ENCODE measurements around the gene C12orf60. TPM values are rescaled to one million over a fixed set of nuclear protein-coding genes. Genes with fewer than 3 reads are reported as not detected.
A peak's percentile ranks its signal among the peaks of the same experiment; 100 is the strongest.

The C12orf60 gene
- total and polyA plus RNA-seq, 2 of the 8 experiments (the other 6 are each of a cell fraction or from before 2014, with no cell fraction given): 1.2 to 1.5 TPM

- no peak overlapping the region for H3K23ac ChIP-seq (ENCODE audit: insufficient read length)
- peak overlapping the region; percentile 93 for H3K27ac ChIP-seq (ENCODE audit: low read depth, low read length)
- H3K9me3 ChIP-seq (ENCODE audit: insufficient read depth in 2 of 2, low read depth in 1 of 2, low read length in 1 of 2): no peaks in the 10 kb centered on the region
- 0 out of 2 replicates have a peak overlapping the region, but pooled peaks have one; percentile 41 for H2BK12ac ChIP-seq (ENCODE audit: low read depth, low read length)
- H2BK15ac ChIP-seq (ENCODE audit: low read length): no peak overlapping the region
- CTCF ChIA-PET (ENCODE audit: partially characterized antibody): interaction anchor here (1.0 to 2.2 kb wide), 8 partner anchors 9 to 183 kb away, joined by 3 to 10 read pairs (median 4); a partner anchor contains a TSS
- H2BK20ac ChIP-seq (ENCODE audit: low read length): no peak overlapping the region
- no peak for DNase-seq (ENCODE audit: low read depth in 1 of 2, low spot score in 2 of 2)
- no peak overlapping the region for H3K18ac ChIP-seq (ENCODE audit: extremely low read depth, low read length)
- H2AK5ac ChIP-seq (ENCODE audit: low read depth, low read length): no peak overlapping the region
- no peak overlapping the region for H3K4ac ChIP-seq (replicated peaks; ENCODE audit: insufficient read length, low read depth, low read length)
- TF ChIP-seq KDM5A (IDR thresholded peaks at IDR 0.05; ENCODE audit: low read length) (no peak), SP2 (IDR thresholded peaks at IDR 0.05; ENCODE audit: low read length) (no peak), ATF2 (IDR thresholded peaks at IDR 0.05; ENCODE audit: low read length) (no peak), FOSL1 (IDR thresholded peaks at IDR 0.05; ENCODE audit: insufficient read depth, low read depth, low read length) (no peak), KDM4A (IDR thresholded peaks at IDR 0.05; ENCODE audit: low read depth, low read length, severe bottlenecking) (no peak), RBBP5 (IDR thresholded peaks at IDR 0.05; ENCODE audit: borderline replicate concordance, low read depth, low read length) (no peak)
- peak overlapping the region; percentile 93; the same call in 1 of the 2 replicates for H2BK5ac ChIP-seq (ENCODE audit: low read depth, low read length)
- H4K5ac ChIP-seq (ENCODE audit: insufficient read length, low read depth, low read length): no peak overlapping the region
- peak overlapping the region; percentile 77 to 82 for H3K4me2 ChIP-seq (ENCODE audit: insufficient read depth in 1 of 2, low read depth in 2 of 2, low read length in 2 of 2)
- H3K79me2 ChIP-seq (ENCODE audit: control insufficient read depth in 1 of 2, insufficient read depth in 2 of 2, low read length in 2 of 2): peaks cover 8 to 54% of the 10 kb centered on the region in 2 experiments; a peak in 3 of 4 replicates
- H3K27me3 ChIP-seq (replicated peaks in 1 of 4; ENCODE audit: control insufficient read depth in 3 of 4, extremely low read depth in 1 of 4, insufficient read depth in 3 of 4, low read length in 3 of 4): no peaks in the 10 kb centered on the region
- no peak overlapping the region for H2BK120ac ChIP-seq (replicated peaks; ENCODE audit: low read depth, low read length)
- peaks cover 4% of the 10 kb centered on the region; the same call in 1 of the 2 replicates for H3K23me2 ChIP-seq (ENCODE audit: low read depth, low read length)
- no peak overlapping the region for H3K14ac ChIP-seq (ENCODE audit: insufficient read length)
- peaks cover 6 to 24% (median 15%) of the 10 kb centered on the region in 4 experiments for H3K36me3 ChIP-seq (ENCODE audit: control insufficient read depth in 2 of 4, insufficient read depth in 4 of 4, low read length in 3 of 4)
- H2AFZ ChIP-seq (ENCODE audit: low read length): no peak overlapping the region
- H4K8ac ChIP-seq (ENCODE audit: extremely low read depth, insufficient read depth, low read length): no peak overlapping the region
- POLR2A ChIA-PET (ENCODE audit: partially characterized antibody): interaction anchor here (0.6 to 6.5 kb wide), 13 partner anchors 10 to 1080 kb away, joined by 3 to 68 read pairs (median 5); a partner anchor contains a TSS
- H3K56ac ChIP-seq (replicated peaks; ENCODE audit: insufficient read length, low read depth, low read length): no peak overlapping the region
- H3K4me1 ChIP-seq (replicated peaks in 1 of 4; ENCODE audit: control insufficient read depth in 3 of 4, insufficient read depth in 4 of 4, low read length in 3 of 4): peaks cover 0 to 2% (median 0%) of the 10 kb centered on the region in 4 experiments; a peak in 3 of 7 replicates
- 0% methylated on average over 7 of the region's 7 CpGs; no CpG with 5 or more reads in 1 of the 2 experiments for WGBS, 2 experiments (ENCODE audit: extremely low coverage in 1 of 2, insufficient coverage in 1 of 2, insufficient read length in 1 of 2, insufficient replicate concordance in 2 of 2, low coverage in 1 of 2, low lambda C conversion rate in 2 of 2, missing lambda C conversion rate in 1 of 2)
- peak overlapping the region; percentile 66 to 98 (median 96) for H3K4me3 ChIP-seq (ENCODE audit: extremely low read depth in 1 of 4, insufficient read depth in 2 of 4, low read depth in 3 of 4, low read length in 4 of 4)
- no peak overlapping the region for H4K91ac ChIP-seq (replicated peaks; ENCODE audit: insufficient read length, low read length)
- H3K79me1 ChIP-seq (ENCODE audit: low read depth, low read length): no peaks in the 10 kb centered on the region
- FAIRE-seq: no peak
- H3K9ac ChIP-seq (replicated peaks in 1 of 4; ENCODE audit: extremely low read depth in 1 of 4, low read depth in 3 of 4, low read length in 3 of 4): peak overlapping the region; percentile 82 to 96 (median 91)
- peaks cover 0 to 2% of the 10 kb centered on the region in 2 experiments for H4K20me1 ChIP-seq (replicated peaks in 1 of 2; ENCODE audit: control insufficient read depth in 1 of 2, insufficient read depth in 2 of 2, low read length in 2 of 2)
Measured at GRCh38 chr12:14802721-14803010, 804 bp upstream of the C12orf60 start.

All from H1 (cell line).